Suppressor macrophage treated with lipopolysaccharide for 1 hour (primary cell): ENCODE measurements around the gene CFAP157.

Experiments used
- DNase-seq, 3 donors: peaks; one replicate each; pipeline ENCODE4 v3.0.0-alpha.2; 2020 to 2022

CFAP157 gene

DNA sequence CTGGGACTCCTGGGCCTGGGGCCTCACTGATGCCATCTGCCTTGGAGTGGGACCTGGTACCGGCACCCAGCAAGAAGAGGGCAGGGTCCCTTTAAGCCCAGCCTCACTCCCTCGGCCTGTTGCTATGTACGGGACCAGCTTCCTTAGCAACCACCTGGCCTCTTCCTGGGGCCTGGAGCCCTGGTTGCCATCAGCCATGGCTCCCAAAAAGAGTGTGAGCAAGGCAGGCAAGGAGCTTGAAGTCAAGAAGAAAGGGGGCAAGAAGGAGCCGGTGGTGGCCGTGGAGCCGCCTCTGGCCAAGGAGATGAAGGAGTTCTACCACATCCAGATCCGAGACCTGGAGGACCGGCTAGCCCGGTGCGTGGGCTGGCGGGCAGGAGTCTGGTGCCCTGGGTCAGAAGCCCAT, at the start of gene CFAP157:
CFAP157 (plus strand) TSS at position 153 of the 406 bp plus-strand sequence; CDS start at position 197, 44 bp downstream.
- DNase-seq = no peak

DNA sequence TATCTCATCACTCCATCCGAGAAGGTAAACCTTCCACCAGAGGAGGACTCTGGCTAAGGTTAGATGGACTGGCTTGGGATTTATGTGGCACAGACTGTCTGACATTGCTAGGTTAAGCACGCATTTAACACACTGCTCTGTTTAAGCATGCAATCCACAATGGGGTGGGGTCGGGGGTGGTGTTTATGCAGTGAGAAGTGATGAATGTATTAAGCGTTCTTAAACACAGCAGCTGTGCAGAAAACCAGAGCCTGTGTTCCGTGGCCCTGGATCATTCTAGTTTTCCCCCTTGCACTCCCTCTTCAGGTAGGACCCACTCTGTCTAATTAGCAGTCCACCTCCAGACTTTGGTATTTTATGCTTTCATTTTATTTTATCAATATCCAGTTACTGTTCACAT, 48.4 kb upstream of the CFAP157 start:
- no peak for DNase-seq

DNA sequence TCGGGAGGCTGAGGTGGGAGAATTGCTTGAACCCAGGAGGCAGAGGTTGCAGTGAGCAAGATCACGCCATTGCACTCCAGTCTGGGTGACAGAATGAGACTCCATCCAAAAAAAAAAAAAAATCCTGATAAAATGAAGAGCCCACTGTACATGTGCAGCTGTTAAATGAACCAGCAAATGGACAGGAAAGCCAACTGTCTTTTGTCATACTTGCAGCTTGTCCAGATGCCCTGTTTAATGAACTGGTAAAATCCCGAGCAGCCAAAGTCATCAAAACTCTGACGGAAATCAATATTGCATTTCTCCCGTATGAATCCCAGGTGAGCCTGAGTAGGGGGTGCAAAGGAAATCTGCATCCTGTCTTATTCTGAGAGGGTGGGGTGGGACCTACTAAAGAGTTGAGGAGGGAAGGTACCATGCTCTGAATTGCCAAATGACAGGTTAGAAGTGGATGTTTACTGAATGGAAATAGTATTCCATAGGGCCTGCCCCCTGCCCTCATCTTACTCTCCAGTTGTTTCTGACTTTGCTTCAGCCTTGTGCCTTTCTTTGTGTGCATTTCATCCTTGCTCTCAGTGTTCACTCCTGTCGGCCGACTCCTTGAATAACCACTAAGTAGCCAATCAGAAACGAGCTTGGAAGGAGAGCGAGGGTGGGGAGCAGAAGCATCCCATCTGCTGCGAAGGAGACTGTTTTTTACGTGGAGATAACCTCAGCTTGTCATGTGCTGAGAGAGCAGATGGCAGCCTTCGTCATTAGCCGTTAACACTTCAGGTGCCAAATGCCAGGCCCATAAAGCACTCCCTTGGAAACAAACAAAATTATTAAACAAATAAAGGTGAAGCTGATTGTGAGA, 45.7 kb upstream of the CFAP157 start:
- DNase-seq = no peak

DNA sequence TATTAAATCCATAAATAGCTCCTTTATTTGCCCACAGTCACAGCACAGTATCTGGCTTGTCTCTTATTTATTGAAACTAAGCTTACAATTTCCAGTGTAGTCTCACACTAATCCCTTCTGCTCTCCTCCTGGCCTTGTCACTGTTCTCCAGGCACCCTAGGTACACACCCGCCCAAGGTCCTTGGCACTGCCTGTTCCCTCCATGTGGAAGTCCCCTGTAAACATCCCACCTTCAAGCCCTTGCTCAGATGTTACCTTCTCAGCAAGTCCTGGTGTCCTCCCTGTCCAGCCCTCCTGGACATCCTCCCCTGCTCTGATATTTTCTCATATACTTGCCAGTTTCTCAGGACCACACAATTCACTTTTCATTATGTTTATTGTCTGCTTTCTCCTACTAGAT, 44.2 kb upstream of the CFAP157 start:
- DNase-seq = no peak

DNA sequence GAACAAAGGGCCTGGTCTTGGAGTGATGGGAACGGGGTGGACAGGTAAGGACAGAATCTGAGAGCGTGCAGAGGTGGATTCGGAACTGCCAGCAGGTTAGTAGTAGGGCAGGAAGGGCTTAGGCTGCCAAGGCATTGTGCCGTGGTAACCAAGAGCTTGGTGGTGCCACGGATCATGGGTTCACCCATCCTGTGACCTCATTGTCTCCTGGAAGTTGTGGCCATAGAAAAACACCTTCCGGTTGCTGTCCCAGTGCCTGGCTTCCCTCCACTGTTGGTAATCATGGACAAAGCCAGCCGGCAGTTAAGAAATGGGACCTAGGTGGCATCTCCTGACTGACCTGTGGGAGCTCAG, 42.5 kb upstream of the CFAP157 start:
- no peak for DNase-seq

DNA sequence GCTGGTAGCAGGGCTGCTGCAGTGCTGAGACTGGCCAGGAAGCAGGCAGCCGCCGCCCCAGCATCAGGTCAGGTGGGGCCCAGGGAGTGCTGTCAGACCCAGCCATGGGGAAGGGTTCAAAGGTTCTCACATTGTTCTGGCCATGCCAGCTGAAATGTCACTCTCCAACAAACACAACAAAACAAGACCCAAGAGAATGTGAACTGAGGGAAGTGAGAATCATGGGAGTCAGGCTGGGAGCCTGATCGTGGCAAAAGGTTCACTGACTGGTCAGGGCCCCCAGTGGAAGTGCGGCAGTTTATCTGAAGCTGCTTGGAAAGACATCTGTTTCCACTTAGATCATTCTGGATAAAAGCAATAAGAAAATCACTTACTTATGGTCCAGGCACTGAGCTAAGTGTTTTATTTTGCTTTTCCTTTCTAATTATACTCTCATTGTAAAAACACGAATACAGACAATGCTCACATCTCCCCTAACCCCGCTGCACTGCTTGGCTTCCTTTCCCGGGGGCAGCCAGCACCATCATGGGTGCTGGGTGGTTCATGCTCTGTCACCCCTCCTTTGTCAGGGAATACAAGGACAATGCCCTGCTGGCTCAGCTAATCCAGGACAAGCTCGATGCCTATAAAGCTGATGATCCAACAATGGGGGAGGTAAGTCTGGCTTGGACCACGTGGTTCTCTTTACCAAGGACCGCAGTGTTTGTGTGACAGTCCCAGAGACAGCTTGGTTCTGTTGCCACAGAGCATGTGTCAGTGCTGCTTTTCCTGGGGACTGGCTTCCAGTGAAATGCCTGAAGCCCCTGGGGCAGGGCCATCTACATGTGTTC, 41.9 kb upstream of the CFAP157 start:
- no peak for DNase-seq

DNA sequence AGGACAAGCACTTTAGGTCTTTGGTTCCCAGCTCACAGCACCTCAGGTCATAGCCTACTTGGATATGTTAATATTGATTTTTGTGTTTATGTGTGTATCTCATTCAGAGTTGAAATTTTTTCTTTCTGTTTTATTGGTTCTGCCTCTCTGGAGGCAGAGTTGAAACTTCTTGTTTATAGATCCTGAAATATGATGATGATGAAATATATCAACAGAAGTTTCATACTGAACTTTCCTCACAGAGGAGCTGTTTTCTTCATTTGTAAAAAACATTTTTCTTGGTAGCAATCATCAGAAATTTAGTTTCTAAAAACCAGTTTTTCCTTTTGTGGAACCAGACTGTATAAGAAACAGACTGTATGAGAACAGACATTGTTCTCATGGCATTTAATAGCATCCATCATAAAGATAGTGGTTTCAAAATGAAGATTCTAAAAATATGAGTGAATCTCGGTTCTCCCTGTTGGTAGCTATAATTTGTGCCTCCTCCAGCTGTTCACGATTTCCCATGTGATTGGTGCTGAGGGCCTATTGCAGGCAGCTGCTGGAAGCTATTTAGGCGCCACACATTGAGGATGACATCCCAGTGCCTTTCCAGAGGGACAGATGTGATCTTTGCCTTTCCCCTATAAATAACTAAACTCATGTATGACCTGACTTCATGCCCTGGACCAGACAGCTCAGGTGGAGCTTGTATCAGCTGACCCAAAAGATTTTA, 39.5 kb upstream of the CFAP157 start:
- DNase-seq = no peak

DNA sequence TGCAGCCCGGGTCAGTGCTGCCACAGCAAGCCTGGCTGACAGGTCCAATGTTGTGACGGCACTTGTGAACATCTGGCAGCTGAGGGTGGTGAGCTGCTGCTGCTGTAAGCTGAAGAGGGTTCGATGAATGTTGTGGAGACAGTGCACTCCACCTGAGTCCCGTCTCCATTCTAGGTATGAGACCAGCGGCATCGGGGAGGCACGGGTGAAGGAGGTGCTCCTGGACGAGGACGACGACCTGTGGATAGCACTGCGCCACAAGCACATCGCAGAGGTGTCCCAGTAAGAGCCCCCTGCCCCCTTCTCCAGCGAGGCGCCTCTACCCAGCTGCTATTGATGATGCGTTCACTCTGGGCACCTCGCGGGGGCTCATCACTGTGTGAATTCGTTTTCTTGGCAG, 38.9 kb upstream of the CFAP157 start:
- no peak for DNase-seq

DNA sequence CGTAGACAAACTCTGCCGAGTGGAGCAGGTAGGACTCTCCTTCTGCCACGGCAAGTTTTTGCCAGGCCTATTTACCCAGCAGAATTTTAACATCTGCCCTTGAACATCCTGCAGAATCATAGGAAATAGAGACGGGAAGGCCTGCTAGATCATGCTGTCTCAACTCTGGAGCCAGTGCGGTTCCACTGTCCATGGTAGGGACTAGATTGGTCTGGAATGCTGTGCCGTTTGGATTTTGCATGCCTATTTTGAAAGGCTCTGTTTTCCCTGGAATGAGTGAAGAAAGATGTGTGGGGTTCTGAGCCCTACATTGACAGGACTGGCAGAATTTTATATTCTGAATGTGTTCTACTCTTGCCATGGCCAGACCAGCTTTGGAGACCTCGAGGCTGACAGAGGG, 33.6 kb upstream of the CFAP157 start:
- DNase-seq = no peak

DNA sequence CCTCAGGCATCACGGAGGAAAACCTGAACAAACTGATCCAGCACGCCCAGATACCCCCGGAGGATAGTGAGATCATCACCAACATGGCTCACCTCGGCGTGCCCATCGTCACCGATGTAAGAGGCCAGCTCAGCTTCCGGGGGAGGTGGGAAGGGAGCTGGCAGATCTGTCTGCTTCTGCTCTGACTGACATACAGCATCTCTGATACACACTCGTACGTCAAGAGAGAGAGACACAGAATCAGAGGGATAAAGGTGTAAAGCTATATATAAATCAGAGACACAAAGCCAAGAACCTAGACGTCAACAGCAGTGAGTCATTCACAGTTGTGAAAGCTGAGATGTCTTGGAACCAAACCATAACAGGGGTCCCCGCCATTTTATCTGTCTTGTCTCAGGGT, 30.1 kb upstream of the CFAP157 start:
- DNase-seq = no peak

DNA sequence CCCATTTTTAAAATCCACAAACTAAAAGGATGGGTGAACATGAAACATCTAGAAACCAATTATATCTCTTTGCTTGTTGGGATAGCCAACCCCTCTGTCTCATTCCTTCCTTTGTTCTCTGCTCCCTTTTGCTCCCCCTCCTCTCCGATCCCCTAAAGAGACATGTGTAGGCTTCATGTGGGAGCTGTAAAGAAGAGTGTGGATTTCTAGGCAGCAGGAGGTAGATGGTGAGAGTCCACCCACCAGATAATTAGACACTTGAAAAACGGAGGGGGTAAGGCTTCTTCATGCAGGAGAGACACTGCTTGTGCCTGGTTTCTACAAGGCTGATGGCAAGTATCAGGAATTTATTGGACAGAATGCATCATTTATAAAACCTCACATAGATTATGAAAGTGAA, 27.3 kb upstream of the CFAP157 start:
- no peak for DNase-seq

DNA sequence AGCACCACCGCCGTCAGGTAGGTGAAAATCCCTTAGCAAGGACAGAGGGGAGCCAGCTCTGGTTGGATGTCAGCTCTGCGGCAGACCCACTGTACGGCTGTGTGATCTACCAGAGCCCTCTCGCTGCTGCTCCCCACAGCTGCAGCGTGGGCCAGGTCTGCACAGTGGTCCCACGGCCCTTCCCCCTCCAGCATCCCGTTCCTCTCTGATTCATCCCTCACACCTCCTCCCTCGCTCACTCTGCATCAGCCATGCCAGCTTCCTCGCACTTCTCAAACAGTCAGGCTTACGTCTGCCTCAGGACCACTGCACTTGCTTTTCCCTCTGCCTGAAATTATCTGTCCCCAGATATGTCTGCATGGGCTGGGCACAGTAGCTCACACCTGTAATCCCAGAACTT, 26.6 kb upstream of the CFAP157 start:
- no peak for DNase-seq

DNA sequence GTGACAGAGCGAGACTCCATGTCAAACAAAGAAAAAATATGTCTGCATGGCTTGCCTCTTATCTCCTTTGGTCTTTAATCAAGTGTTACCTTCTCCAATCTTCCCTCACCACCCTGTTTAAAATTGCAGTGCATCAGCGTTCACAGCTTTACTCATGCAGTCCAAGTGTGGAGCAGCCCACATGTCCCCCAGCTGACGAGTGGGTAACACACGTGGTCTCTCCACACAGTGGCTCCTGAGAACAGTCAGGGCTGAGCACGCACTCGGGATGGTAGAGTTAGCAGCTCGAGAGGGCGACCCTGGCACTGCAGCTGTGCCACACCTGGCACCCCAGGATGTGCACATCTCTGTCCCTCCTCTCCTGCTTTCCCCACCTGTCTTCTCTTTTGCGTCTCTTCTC, 25.9 kb upstream of the CFAP157 start:
- no peak for DNase-seq

DNA sequence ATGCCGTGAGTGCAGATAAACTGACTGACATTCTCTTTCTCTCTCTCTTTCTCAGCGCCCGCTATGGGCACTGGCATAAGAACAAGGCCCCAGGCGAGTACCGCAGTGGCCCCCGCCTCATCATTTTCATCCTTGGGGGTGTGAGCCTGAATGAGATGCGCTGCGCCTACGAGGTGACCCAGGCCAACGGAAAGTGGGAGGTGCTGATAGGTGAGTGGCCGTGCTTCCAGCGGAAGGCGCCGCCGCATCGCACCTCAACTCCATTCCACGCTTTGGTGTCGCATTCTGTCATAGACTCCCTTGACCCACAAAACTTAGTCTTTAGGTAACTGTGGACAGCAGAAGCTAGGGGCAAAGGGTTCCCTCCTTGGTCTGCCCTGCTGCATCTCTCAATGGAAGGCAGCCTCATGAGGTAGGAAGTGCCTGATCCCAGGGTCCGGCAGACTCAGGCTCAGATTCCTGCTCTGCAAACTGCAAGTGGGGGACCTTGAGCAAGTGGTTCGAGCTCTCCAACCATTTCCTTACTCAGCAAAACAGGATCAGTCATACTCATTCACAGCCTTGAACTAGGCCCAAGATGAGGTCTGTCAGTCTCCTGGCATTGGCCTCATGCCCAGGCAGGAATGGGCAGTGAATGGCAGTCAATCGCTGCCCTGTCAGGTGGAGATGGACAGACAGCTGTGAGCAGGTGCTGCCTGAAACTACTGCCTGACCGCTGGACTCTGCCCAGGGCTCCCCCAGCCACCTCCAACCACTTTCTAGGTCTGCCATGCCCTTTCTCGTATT, 24.2 kb upstream of the CFAP157 start:
- DNase-seq = no peak

DNA sequence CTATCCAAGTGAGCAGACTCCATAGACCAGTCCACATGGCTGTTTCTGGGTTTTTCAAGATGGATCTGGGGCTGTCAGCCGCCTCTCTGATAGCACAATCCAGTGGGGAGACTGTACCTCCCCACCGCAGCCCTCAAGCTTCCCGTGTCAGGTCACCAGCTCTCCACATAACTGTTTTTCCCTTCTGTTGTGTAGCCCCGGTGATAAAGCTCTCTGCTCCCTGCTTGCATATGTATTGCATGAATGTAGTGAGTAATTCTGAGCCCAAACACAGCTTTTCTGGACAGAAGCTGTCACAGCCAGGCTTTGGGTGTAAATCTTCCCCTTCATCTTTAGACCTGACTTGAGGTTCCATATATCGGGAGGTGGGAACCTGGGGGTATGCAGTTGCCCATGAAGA, 23.1 kb upstream of the CFAP157 start:
- no peak for DNase-seq

DNA sequence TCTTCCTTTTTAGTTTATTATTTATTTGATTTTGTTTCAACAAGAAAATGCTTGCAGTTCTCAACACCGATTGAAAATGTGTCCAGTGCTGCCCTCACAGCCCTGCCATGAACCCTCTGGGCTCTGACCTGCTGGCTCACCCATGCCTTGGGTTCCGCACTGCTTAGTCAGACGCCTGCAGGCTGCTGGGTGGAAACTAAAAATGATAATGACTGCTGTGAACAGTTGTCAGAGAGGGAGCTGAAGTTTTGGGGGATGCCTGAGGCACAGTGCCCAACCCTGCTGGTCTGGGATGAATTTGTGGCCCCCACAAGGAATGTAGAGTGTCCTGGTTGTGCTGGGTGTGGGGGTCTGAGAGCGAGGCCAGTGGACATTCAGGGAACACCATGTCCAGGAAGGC, 22.2 kb upstream of the CFAP157 start:
- no peak for DNase-seq

DNA sequence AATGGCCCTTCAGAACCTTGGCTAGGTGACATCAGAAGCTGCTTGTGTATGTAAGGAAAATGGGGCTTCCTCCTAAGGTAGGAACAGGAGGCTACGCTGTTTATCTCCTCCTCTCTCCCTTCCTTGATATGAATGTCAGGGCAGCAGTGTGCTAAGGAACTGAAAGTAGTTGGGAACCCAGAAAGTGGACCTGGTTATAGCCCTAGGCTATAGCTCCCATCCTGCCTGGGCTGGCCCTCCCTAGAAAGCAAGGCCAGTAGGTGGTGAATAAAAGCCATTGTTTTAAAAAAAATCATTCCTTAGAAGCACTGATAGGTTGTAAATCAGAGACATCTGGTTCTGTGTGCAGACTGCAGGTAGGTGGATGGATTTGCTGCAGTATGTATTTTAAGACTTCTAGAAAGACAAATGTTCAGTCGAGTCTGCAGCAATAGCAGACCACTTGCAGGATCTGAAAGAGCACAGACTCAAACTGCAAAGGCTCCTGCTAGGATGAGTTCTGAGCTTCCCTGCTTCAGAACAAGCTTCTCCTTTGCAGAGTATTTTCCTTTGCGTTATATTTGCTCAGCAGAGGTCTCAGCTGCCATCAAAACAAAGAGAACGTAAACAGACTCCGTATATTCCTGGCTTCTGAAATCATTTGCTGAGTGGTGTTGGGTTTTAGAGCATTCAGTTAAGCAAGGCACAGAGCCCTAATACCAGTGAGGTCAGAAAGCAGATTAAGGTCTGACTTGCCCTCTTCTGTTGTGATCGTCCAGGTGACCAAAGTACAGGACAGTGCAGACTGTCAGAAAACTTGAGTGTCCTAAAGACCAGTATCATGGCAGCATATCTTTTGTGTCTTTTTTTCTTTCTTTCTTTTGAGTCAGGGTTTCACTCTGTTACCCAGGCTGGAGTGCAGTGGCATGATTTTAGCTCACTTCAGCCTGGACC, 20.1 kb upstream of the CFAP157 start:
- DNase-seq = no peak

DNA sequence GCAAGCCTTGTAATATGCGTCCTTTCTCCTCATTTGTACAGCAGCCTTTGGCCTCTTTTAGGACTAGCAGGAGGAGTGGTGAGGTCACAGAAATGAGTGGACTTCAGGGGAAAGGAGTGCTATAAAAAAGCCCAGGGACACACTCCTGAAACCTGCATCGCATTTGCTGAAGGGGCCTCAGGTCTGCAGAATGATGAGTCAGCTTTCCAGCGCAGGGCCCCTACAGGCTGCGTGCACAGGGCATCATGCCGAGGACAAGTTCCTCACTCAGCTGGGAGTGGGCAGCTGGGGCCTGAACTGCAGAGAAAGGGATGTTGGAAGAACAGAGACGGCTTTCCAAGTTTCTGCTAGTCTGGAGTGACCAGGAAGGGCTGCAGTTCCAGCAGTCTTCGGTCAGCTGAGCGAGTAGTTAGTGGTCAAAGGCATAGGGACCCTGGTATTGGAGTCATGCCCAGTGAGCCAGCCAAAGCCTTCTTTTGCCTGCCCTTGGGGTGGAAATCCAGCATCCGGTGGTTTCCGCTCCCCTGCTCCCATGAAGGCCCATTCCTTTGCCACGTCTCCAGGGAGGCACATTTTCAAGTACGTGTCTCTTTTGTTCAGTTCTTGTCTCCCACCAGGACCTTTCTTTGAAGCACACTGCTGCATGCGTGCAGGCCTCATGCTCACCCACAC, 17.3 kb upstream of the CFAP157 start:
- DNase-seq = no peak

DNA sequence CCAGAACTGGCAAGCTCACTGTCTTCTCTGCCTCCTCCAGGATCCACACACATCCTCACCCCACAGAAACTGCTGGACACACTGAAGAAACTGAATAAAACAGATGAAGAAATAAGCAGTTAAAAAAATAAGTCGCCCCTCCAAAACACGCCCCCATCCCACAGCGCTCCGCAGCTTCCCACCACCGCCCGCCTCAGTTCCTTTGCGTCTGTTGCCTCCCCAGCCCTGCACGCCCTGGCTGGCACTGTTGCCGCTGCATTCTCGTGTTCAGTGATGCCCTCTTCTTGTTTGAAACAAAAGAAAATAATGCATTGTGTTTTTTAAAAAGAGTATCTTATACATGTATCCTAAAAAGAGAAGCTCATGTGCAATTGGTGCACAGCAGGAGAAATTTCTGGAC, 16.1 kb upstream of the CFAP157 start:
- DNase-seq = no peak

DNA sequence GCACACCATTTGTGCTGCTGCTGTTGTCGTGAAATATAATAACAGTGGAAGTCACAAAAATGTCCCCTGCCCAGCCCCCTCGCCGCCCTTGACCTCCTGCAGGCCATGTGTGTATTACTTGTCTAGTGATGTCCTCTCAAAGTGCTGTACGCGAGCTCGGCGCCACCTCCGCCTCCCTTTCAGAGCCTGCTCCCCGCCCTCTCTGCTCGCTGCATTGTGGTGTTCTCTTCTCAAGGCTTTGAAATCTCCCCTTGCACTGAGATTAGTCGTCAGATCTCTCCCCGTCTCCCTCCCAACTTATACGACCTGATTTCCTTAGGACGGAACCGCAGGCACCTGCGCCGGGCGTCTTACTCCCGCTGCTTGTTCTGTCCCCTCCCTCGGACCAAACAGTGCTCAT, 14.7 kb upstream of the CFAP157 start:
- no peak for DNase-seq

DNA sequence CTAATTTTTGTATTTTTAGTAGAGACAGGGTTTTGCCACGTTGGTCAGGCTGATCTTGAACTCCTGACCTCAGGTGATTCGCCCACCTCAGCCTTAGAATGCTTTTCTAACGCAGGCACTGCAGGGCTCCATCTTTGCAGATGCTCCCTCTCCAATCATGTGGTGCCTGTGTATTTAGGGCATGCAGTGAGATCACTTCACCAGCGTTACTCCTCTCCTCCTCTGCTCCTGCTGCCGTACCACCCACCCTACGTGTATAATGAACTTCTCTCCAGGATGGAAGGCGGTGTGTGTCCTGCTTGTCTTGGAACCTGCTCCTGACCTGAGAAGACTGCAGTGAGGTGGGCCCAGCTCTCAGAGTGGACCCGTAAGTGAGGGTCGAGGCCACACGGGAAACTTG, 13.6 kb upstream of the CFAP157 start:
- DNase-seq = no peak
